Peyer's patch (tissue), 4 donors: ENCODE measurements around the gene PHACTR1.

Experiments
- POLR2A ChIP-seq, 2 donors: fragments of 450-650 bp; IDR thresholded peaks; one replicate each; pipeline ENCODE4 v1.5.1; 2017; ENCODE audit warnings: antibody characterized with exemption in 2 of 2, mild to moderate bottlenecking in 2 of 2, moderate library complexity in 2 of 2
- TF ChIP-seq, protein P1 (sequence below), 6 experiments: fragments of 450-650 bp in 4 of 6; fragments of 200-600 bp in 2 of 6; sonication (generic) in 1 of 6; IDR thresholded peaks; one replicate each; pipeline ENCODE4 v1.5.1; 2017 to 2019; ENCODE audit warnings: antibody characterized with exemption in 6 of 6, mild to moderate bottlenecking in 3 of 6, moderate library complexity in 1 of 6

DNA sequence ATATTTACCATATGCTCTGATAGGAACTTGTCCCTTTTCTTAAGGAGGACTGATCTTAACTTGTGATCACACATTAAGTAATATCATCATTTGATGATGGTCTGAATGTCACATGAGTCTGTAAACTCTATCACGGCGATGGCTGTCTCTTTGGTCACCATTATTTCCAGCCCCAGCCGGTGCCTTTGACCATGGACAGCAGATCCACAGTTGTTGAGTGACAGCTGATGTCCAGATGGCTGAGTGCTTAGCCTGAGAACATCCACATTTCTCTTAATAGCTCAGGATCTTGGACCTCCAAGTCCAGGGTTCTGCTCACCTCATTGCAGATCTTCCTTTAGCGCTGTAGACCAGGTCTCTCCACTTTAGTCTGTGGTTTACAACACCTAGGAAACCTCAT is 440.7 kb downstream of the PHACTR1 start:
- TF ChIP-seq, protein P1, sequence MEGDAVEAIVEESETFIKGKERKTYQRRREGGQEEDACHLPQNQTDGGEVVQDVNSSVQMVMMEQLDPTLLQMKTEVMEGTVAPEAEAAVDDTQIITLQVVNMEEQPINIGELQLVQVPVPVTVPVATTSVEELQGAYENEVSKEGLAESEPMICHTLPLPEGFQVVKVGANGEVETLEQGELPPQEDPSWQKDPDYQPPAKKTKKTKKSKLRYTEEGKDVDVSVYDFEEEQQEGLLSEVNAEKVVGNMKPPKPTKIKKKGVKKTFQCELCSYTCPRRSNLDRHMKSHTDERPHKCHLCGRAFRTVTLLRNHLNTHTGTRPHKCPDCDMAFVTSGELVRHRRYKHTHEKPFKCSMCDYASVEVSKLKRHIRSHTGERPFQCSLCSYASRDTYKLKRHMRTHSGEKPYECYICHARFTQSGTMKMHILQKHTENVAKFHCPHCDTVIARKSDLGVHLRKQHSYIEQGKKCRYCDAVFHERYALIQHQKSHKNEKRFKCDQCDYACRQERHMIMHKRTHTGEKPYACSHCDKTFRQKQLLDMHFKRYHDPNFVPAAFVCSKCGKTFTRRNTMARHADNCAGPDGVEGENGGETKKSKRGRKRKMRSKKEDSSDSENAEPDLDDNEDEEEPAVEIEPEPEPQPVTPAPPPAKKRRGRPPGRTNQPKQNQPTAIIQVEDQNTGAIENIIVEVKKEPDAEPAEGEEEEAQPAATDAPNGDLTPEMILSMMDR (IDR thresholded peaks at IDR 0.05): no peak
- no peak for TF ChIP-seq POLR2A (IDR thresholded peaks at IDR 0.05)
